IPS-18c (cell line): ENCODE data around the gene CYP2W1.
"Not testable (repeated sequence)": the region's sequence is repeated elsewhere in the genome, so short reads cannot be mapped to it uniquely, and the experiment has no call there.

Experiments used
- H3K4me3 ChIP-seq: 2 replicates; pipeline ENCODE4 v1.7.0; 2013; ENCODE audit warnings: low read depth, mild to moderate bottlenecking, low read length, moderate library complexity; ENCODE audit not compliant: insufficient read depth
- H3K9me3 ChIP-seq: one replicate; pipeline ENCODE4 v1.6.1; 2013; ENCODE audit warnings: mild to moderate bottlenecking, low read length, moderate library complexity; ENCODE audit not compliant: control insufficient read depth, insufficient read depth

Gene CYP2W1

GRCh38 chr7:983004-983615 is at the start of gene CYP2W1:
Gene CYP2W1 (plus strand): TSS chr7:983181. CDS start chr7:983212, 31 bp downstream.
- no peak within 1 kb of the TSS for H3K4me3 ChIP-seq
- H3K9me3 ChIP-seq = no peaks in the 10 kb centered on the region

DNA sequence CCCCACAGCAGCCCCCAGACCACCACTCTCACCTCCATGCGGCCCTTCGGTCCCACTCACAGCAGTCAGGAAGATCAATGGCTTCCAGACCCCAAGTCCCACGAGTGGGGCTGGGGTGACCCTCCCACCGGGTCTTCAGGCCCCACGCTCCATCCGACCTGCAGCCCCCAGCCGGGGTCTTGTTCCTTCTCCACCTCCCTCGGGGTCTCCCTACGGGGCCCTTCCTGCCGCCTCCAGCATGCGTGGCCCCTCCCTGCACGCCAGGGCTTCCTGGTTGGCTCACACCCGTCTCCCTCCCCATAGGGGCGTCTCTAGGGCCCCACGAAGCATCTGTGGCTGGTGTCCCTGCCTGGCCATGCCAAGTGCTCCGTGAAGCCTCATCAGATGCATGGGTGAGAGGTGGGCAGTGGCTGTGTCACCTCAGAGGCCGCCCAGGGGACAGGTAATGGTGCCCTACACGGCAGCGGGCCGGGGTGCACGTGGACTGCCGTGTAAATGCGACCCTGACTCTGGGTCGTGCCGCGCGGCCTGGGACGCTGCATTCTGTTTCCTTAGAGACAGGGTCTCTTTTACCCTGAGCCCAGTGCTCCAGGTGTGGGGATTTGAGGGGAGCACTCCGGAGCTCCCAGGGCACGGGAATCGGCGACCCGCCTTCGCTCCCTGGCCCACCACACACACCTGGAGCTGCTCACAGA is 48.4 kb upstream of the CYP2W1 start:
- H3K9me3 ChIP-seq = no peaks in the 10 kb centered on the region
- H3K4me3 ChIP-seq = no peak overlapping the region

GRCh38 chr7:935164-935873 is 47.7 kb upstream of the CYP2W1 start:
- Histone ChIP-seq H3K4me3 (no peak overlapping the region), H3K9me3 (no peaks in the 10 kb centered on the region)

- H3K9me3 ChIP-seq = no peaks in the 10 kb centered on the region
- no peak overlapping the region for H3K4me3 ChIP-seq
Observed at GRCh38 chr7:935874-936385, 47.1 kb upstream of the CYP2W1 start.

DNA sequence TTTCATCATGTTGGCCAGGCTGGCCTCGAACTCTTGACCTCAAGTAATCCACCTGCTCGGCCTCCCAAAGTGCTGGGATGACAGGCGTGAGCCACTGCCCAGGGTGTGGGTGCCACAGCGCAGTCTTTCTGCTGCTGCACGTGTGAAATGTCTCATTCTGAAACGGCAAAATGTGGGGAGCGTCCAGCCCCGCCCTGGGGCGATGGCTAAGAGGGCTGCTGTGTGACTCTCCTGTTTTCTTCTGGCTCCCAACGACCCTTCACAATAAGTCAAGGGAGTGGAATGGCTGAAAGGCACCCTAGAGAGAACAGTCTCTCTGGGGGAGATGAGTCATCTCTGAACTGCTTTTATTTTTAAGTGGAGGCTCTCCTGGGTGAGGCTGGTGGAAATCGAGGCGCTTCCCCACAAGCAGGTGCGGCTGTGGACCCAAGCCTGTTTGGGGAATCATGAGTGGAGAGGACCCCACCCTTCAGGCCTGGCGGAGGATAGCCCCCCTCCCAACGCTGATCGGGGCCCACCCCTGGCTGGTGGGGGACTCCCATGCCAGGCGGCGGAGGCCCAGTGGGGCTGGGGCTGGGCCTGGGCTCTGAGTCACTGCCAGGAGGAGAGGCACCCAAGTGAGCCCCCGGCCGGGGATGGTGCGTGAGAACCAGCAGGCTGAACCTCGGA is 46.5 kb upstream of the CYP2W1 start:
- Histone ChIP-seq H3K4me3 (no peak overlapping the region), H3K9me3 (no peaks in the 10 kb centered on the region)

DNA sequence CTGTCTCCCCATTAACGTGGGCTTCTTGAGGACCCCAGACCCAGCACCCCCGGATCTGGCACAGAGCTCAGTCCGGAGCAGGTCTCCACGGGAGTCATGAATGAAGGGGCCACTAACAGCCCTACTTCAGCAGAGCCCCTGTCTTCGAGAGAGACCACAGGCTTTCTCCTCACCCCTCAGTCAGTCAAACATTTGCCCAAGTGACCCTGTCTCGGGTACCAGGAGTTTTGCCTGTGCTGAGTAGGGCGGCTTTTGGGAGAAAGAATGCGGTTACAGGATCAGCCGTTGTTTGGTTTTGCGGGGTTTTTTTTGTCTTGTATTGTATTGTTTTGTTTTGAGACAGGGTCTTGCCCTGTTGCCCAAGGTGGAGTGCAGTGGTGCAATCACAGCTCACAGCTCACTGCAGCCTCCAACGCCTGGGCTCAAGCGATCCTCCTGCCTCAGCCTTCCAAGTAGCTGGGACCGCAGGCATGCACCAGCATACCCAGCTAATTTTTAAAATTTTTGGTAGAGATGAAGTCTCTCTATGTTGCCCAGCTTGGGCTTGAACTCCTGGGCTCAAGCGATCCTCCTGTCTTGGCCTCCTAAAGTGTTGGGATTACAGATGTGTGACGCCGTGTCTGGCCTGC is 45.0 kb upstream of the CYP2W1 start:
- no peaks in the 10 kb centered on the region for H3K9me3 ChIP-seq
- no peak overlapping the region for H3K4me3 ChIP-seq

DNA sequence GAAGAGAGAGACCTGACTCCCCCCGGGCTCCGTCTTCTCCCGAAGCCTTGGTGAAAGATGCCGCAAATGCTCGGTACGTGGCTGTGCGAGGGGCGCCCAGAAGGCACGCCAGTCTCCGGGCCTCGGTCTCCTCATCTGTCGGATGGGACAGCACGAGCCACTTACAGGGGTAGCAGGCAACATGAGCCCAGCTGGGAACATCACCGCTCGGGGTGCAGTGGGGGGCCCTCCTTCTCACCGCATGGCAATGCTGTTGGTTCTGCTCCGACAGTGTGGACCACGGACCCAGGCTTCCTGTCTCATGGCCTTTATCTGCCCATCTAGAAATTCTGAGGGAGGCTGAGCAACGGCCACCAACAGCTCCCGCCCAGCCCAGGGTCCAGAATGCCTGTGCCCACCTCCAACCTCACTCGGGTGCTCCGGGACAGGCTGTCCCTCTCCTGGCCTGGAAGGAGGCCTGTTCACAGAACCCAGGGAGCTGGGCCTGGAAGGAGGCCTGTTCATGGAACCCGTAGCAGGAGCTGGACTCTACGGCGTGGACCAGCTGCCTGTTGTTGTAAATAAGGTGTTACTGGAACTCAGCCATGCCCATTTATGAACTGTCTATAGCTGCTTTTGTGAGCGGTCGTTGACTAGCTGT is 44.3 kb upstream of the CYP2W1 start:
- no peaks in the 10 kb centered on the region for H3K9me3 ChIP-seq
- H3K4me3 ChIP-seq = no peak overlapping the region

DNA sequence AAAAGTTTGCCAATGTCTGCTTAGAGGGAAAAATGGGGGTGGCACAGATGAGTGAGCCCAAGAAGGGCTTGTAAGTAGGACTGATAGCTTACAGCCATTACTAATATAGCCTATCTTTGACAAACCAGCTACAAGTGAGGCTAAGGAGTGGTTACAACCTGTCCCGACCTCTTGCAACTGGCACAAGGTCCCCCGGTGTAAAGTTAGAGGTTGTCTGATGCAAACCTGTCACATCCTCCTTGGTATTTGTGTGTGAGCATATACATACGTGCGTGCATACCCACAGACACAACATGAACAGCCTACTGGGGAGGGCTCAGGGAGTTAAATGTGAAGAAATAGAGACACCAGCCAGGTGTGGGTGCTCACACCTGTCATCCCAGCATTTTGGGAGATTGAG is 43.1 kb upstream of the CYP2W1 start:
- no peak overlapping the region for H3K4me3 ChIP-seq
- no peaks in the 10 kb centered on the region for H3K9me3 ChIP-seq

DNA sequence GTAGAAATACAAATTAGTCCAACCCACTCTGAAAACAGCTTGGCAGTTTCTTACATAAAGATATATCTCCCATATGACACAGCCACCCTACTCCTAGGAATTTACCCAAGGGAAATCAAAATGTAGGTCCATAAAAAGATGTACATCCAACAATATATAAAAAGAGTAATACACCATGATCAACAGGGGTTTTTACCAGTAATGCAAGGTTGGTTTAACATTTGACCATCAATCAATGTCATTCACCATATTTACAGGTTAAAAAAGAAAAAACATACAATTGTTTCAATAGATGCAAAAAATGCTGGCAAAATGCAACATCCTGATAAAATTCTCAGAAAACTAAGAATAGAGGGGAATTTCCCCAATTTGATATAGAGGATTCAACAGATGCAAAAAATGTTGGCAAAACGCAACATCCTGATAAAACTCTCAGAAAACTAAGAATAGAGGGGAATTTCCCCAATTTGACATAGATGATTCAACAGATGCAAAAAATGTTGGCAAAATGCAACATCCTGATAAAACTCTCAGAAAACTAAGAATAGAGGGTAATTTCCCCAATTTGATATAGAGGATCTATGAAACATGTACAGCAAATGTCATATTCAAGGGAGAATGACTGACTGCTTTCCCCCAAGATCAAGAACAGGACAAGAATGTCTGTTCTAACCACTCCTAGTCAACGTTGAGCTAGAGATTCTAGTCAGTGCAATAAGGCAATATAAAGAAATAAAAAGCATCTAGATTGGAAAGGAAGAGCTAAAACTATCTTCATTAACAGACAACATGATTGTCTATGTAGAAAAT is 42.2 kb upstream of the CYP2W1 start:
- H3K4me3 ChIP-seq = no peak overlapping the region
- H3K9me3 ChIP-seq = no peaks in the 10 kb centered on the region

GRCh38 chr7:943793-944192 is 39.2 kb upstream of the CYP2W1 start:
- not testable (repeated sequence) for H3K9me3 ChIP-seq, H3K4me3 ChIP-seq

GRCh38 chr7:944744-945143 is 38.2 kb upstream of the CYP2W1 start:
- Histone ChIP-seq H3K9me3 (peaks cover 2% of the 10 kb centered on the region), H3K4me3 (no peak overlapping the region)

DNA sequence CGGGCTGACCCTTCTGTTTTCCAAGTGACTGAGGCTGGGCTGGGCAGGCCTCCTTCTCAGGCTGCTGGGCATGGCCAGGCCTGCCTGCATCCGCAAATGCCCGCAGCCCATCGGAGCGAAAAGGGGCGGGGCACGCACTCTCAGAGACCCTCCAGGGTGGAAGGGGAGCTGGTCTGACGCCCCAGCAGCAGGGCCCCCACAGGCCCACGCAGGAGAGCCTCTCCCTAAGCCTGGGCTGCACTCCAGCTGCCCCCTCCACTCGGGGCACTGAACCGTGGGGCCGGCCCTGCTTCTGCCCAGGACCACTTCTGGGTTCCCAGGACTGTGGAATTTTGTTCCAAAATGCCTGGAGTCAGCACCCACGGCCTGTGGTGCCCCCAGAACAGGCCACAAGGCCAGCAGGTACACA is 37.8 kb upstream of the CYP2W1 start:
- Histone ChIP-seq H3K9me3 (peaks cover 2% of the 10 kb centered on the region), H3K4me3 (no peak overlapping the region)

GRCh38 chr7:945556-946255 is 37.3 kb upstream of the CYP2W1 start:
- H3K9me3 ChIP-seq = peaks cover 2% of the 10 kb centered on the region
- H3K4me3 ChIP-seq = no peak overlapping the region

GRCh38 chr7:946256-946996 is 36.6 kb upstream of the CYP2W1 start:
- no peak overlapping the region for H3K4me3 ChIP-seq
- peaks cover 2% of the 10 kb centered on the region for H3K9me3 ChIP-seq
